Middle frontal gyrus (tissue), 1 donor: ENCODE measurements around the gene MON1B.

Experiments used
- DNase-seq: peaks from one replicate; pipeline ENCODE4 v3.0.0-alpha.2; 2015; ENCODE audit warnings: low spot score; ENCODE audit errors: extremely low spot score

Gene MON1B

DNA sequence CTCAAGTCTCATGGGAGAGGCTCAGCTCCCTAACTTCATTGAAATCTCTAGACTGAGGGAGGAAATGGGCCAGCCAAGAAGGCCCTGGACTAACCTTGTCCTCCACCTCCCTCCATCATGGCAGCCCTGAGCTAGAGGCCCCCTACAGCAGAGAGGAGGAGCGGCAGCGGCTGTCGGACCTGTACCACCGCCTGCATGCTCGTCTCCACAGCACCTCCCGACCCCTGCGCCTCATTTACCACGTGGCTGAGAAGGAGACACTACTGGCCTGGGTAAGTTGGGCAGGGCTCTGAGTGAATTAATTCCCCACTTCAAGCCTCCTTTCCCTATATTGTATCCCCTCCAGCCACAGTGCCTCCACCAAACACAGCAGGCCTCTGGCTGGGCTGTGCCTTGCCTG lies 4.4 kb downstream of the MON1B start:
- no peak for DNase-seq

DNA sequence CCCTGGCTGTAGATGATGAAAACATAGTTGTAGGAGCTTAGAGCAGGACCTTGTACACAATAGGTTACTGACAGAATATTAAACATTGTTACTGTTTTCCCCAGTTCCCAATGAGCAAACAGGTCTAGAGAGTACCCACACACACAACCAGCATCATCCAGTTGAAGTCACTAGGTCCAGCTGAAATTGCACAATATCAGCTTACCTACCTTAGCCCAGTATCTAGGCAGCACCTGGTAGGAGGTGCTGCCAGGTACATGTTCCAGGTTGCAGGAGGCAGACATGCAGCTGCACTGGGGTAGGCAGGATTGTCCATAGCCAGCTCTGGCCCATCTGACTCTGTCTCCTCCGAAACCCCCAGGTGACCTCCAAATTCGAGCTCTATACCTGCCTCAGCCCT lies 6.8 kb downstream of the MON1B start:
- DNase-seq: no peak

DNA sequence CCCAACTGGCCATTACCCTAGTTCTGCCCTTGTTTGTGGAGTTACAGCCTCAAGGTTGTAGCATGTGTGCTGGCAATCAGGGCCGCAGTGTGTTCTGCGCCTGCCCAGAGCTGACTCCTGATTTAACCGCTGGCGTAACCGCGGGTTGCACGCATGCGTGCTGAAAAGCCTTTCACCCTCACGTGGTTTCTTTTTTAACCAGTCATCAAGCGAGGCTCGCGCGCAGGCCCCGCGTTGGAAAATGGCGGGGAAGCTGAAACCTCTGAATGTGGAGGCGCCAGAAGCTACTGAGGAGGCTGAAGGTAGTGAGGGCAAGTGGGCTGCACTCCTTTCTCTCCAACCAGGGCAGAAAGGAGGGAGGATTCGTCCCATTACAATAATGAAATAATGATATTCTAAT lies 8.2 kb downstream of the MON1B start, which contains the start of gene SYCE1L:
Gene SYCE1L (plus strand): TSS at position 198 of the 400 bp plus-strand sequence. CDS start 44 bp downstream, at position 242.
- DNase-seq: no peak

DNA sequence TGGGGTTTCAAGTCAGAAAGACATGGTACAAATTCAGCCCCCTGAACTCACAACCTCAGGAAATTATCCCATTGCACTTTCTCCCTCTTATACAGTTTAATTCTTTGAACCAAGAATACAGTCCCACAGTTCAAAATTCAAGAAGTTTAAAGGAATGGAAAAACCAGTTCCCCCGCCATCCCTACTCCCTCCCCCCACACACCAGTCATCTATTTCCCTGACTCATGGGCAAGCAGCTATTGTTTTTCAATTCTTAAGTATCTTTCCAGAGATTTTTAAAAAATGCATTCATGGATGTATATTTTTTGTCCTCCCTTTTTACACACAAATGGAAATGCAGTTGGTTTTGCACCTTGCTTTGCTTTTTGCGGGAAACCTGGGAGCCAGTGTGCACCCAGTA lies 15.5 kb downstream of the MON1B start:
- DNase-seq: no peak

DNA sequence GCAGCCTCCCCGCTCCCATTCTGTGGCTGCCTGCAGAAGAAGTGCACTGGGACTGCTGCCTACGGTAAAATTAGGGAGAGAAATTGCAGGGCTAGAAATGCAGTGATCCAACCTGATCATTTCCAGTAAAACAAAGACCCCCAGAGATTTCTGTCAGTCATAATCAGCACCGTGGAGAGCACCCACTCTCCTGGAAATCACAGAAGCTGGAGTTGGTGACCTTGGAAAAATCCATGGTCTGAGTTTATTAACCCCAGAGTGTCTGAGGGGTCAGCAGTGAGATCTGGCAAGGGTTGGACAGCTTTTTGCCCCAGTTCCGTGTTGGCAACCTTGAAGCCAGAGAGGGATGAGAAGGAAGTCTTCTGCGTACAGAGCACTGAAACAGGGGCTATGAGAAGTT lies 16.0 kb downstream of the MON1B start:
- DNase-seq: no peak

GRCh38 chr16:77208382-77208781 lies 17.4 kb downstream of the MON1B start:
- no peak for DNase-seq

DNA sequence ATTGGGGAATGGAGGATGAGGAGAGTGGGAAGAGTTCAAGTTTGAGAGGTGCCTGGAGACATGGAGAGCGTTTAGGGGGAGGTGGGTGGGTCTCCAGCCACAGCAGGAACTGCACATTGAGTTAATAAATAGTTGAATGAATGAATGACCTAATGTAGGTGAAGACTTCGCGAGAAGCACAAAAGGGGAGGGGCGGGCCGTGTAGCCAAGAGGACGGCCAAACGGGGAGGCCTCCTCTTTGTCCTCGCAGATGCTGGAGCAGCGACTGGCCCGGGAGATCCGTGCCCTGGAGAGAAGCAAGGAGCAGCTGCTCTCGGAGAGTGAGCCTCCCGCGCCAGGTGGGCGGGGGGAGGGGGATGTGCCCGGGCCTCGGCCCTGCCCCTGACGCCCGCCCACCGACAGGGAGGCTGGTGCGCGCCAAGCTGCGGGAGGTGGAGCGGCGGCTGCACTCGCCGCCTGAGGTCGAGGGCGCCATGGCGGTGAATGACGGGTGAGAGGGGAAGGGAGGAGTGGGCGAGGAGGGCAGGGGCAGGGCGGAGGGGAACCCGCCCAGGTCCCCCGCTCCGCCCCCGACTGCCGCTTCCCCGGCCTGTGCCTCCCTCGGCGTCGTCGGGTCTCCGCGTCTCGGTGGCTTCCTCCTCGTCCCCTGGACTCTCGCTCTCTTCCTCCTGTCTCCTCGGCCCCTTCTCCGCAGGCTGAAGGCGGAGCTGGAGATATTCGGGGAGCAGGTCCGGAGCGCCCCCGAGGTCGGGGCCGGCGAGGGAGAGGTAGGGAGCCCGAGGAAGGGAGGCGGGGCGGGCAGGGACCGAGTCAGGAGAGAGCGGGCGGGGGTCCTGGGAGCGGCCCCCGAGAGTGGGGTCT lies 21.1 kb downstream of the MON1B start:
- DNase-seq: no peak

- no peak for DNase-seq
Measured at GRCh38 chr16:77212741-77213541, 22.0 kb downstream of the MON1B start.

GRCh38 chr16:77213542-77214106 lies 22.6 kb downstream of the MON1B start:
- no peak for DNase-seq

DNA sequence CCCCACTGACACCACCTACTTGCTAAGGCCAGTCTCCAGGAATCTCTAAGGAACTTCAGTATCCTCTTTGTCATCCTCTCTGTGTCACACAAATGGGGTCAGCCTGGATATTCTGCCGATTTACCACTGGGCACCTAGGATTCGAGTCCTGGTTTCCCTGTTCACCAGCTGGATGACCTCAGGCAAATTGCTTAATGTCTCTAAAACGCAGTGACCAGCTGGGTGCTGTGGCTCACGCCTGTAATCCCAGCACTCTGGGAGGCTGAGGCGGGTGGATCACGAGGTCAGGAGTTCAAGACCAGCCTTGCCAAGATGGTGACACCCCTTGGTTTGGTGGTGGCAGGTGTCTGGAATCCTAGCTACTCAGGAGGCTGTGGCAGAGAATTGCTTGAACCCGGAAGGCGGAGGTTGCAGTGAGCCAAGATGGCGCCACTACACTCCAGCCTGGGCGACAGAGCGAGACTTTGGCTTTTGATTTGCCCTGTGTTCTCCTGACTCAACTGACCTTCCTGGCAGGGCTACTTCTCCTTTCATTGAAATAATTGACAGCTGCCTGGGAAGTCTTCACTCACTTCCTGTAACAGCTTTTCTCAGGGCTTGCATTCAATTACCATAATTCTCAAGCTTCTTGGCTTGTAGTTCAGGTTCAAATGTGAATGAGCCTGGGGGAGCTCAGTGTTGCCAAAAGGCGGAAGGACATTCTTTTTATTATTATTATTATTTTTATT lies 23.6 kb downstream of the MON1B start:
- no peak for DNase-seq

- DNase-seq: no peak
Measured at GRCh38 chr16:77219437-77219836, 28.4 kb downstream of the MON1B start.

GRCh38 chr16:77220427-77220826 lies 29.4 kb downstream of the MON1B start:
- no peak for DNase-seq

- DNase-seq: no peak
Measured at GRCh38 chr16:77221482-77221881, 30.5 kb downstream of the MON1B start.

DNA sequence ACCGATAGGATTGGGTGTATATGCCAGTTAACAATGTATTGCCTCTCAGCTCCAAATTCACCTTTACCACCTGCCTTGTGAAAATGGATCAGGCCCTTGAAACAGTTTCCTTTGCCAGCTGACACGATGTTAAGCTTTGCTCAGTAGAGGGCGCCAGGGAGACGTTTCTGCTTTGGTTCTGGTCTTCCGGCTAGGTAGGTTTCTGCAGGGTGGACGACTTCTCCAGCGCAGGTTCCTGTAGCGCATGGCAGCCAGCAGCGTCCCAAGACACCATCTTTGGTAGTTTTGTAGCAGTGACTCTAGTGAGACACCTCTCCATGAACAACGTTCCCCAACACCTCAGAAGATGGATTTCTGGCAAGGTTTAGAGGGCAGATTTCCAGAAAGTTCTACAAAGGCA lies 32.2 kb downstream of the MON1B start:
- DNase-seq: no peak

GRCh38 chr16:77225182-77225581 lies 34.2 kb downstream of the MON1B start:
- DNase-seq: no peak

- no peak for DNase-seq
Measured at GRCh38 chr16:77227745-77228144, 36.8 kb downstream of the MON1B start.

- DNase-seq: no peak
Measured at GRCh38 chr16:77231047-77231446, 40.1 kb downstream of the MON1B start.

DNA sequence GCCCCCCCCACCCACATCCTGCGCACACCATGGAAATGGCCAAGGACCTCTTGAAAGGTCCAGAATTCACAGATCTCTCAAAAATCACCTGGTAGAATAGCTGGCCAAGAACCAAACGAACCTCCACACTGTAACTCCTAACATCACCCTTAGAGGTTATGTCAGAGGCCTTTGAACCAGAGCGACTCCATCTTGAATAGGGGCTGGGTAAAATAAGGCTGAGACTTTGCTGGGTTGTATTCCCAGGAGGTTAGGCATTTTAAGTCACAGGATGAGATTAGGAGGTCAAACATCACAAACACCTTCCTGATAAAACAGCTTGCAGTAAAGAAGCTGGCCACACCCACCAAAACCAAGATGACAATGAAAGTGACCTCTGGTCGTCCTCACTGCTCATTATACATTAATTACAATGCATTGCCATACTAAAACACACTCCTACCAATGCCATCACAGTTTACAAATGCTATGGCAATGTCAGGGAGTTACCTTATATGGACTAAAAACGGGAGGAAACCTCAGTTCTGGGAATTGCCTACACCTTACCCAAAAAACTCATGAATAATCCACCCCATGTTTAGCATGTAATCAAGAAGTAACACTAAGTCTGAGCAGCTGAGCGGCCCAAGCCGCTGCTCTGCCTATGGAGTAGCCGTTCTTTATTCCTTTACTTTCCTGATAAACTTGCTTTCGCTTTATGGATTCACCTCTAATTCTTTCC lies 43.0 kb downstream of the MON1B start:
- DNase-seq: no peak

DNA sequence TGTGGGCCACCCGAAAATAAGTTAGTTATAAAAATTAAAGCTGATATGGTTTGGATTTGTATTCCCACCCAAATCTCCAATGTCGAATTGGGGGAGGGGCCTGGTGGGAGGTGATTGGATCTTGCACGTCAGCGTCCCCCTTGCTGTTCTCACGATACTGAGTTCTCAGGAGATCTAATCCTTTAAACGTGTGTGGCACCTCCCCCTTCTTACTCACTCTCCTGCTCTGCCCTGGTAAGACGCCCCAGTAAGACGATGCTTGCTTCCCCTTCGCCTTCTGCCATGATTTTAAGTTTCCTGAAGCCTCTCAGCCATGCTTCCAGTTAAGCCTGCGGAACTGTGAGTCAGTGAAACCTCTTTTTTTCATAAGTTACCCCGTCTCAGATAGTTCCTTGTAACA lies 43.6 kb downstream of the MON1B start:
- no peak for DNase-seq

DNA sequence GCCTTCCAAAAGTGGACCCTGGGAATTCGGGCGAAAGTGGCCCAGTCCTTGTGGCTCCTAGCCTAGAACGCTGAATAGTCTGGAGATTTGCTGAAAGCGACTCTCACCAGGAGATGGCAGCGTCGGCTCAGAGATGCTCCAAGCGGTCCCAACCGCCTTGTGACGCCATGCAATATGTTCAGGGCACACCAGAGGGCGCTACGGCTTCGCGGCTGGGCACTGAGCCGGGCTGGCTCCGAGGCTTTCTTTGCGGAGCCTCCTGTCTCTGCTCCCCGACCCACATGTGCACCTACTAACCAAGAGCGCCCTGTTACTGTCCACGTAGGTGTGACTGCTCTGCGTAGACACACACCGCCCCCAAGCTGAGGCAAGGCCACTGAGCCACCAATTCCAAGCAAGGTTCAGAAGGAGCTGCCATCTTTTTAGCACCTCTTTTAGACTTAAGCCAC lies 45.1 kb downstream of the MON1B start:
- DNase-seq: peak; percentile 88

DNA sequence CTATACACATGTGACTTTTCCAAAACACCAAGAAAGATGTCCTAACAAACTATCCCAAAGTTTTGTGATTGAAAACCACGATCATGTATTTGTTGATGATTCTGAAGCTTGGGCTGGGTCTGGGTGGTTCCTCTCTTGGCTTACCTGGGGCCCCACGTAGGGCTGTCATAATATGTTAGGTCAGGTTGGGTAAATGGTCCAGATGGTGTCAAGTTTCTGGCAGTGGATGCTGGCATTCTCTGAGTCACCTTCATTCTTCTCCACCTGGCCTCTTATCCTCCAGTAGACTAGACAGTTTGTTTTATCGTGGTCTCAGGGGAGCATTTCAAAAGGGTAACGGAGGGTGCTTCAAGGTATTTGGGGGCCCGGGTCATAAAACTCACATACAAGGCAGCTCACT lies 47.6 kb downstream of the MON1B start:
- DNase-seq: no peak
